KMS-11 (cell line): ENCODE results near the gene PTPN4.

Experiments
- H2AFZ ChIP-seq: fragments of 200-600 bp; sonication (generic); 2 replicates; pipeline ENCODE4 v1.6.1; 2016; ENCODE audit warnings: antibody characterized with exemption, mixed run types, low read depth
- H3K27ac ChIP-seq: fragments of 200-600 bp; sonication (generic); 2 replicates; pipeline ENCODE4 v1.6.1; 2016; ENCODE audit warnings: mild to moderate bottlenecking, mixed run types
- H3K27me3 ChIP-seq: fragments of 200-600 bp; sonication (generic); 2 replicates; pipeline ENCODE4 v1.6.1; 2017; ENCODE audit warnings: mild to moderate bottlenecking, low read depth, mixed run types, moderate library complexity; ENCODE audit not compliant: insufficient read depth
- H3K36me3 ChIP-seq: fragments of 200-600 bp; sonication (generic); 2 replicates; pipeline ENCODE4 v1.6.1; 2017; ENCODE audit warnings: mild to moderate bottlenecking, mixed run types; ENCODE audit not compliant: insufficient read depth
- H3K4me1 ChIP-seq: fragments of 200-600 bp; sonication (generic); 2 replicates; pipeline ENCODE4 v1.6.1; 2016; ENCODE audit warnings: mild to moderate bottlenecking, low read depth, mixed run types; ENCODE audit not compliant: poor library complexity, severe bottlenecking
- H3K4me2 ChIP-seq: fragments of 200-600 bp; sonication (generic); 2 replicates; pipeline ENCODE4 v1.7.0; 2016; ENCODE audit warnings: mild to moderate bottlenecking, mixed run types
- H3K4me3 ChIP-seq: fragments of 200-600 bp; sonication (generic); IDR thresholded peaks from 2 replicates; pipeline ENCODE4 v1.6.1; 2017; ENCODE audit warnings: low read depth, low read length, mixed read lengths; ENCODE audit not compliant: insufficient read depth
- H3K79me2 ChIP-seq: fragments of 200-600 bp; sonication (generic); 2 replicates; pipeline ENCODE4 v1.6.1; 2016; ENCODE audit warnings: low read depth, mixed run types; ENCODE audit not compliant: insufficient read depth
- H3K9ac ChIP-seq: fragments of 200-600 bp; sonication (generic); 2 replicates; pipeline ENCODE4 v1.6.1; 2016; ENCODE audit warnings: mild to moderate bottlenecking, mixed run types
- H4K20me1 ChIP-seq: fragments of 200-600 bp; sonication (generic); 2 replicates; pipeline ENCODE4 v1.6.1; 2016; ENCODE audit warnings: mild to moderate bottlenecking, mixed run types; ENCODE audit not compliant: insufficient read depth
- CTCF ChIP-seq: fragments of 200-600 bp; sonication (generic); conservative IDR thresholded peaks from 2 replicates; pipeline ENCODE4 v1.6.1; 2017; ENCODE audit warnings: low read depth, mild to moderate bottlenecking, antibody characterized with exemption, low read length, moderate library complexity, mixed read lengths

PTPN4 gene

GRCh38 chr2:119818792-119819191 lies 59.1 kb downstream of the PTPN4 start:
- H3K27me3 ChIP-seq = no peaks in the 10 kb centered on the region
- H3K4me2 ChIP-seq = no peak overlapping the region
- H3K36me3 ChIP-seq = no peaks in the 10 kb centered on the region
- H3K9ac ChIP-seq = no peak overlapping the region
- 0 out of 2 replicates have a peak, but pooled peaks cover 12% of the 10 kb centered on the region for H3K79me2 ChIP-seq
- H4K20me1 ChIP-seq = no peaks in the 10 kb centered on the region
- no peaks in the 10 kb centered on the region for H3K4me1 ChIP-seq
- H3K27ac ChIP-seq = no peak overlapping the region
- H2AFZ ChIP-seq = no peak overlapping the region
- no peak for TF ChIP-seq CTCF
- no peak overlapping the region for H3K4me3 ChIP-seq

DNA sequence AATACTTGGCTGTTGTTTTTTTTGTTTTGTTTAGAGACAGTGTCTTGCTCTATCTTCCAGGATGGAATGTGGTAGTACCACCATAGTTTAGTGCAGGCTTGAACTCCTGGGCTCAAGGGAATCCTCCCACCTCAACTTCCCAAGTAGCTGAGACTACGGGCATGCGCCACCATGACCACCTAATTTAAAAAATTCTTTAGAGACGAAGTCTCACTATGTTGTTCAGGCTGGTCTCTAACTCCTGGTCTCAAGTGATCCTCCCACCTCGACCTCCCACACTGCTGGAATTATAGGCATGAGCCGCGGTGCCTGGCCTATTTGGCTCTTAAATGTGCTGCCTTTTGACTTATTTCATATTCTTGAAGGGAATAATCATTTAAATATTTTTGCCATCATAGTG lies 60.1 kb downstream of the PTPN4 start:
- Histone ChIP-seq H3K4me3 (no peak overlapping the region), H3K27me3 (no peaks in the 10 kb centered on the region), H3K4me1 (no peaks in the 10 kb centered on the region), H2AFZ (no peak overlapping the region), H3K79me2 (peaks cover 15% of the 10 kb centered on the region; the same call in 1 of the 2 replicates), H3K36me3 (no peaks in the 10 kb centered on the region), H3K9ac (no peak overlapping the region), H3K27ac (no peak overlapping the region), H3K4me2 (no peak overlapping the region), H4K20me1 (no peaks in the 10 kb centered on the region)
- TF ChIP-seq CTCF = no peak

DNA sequence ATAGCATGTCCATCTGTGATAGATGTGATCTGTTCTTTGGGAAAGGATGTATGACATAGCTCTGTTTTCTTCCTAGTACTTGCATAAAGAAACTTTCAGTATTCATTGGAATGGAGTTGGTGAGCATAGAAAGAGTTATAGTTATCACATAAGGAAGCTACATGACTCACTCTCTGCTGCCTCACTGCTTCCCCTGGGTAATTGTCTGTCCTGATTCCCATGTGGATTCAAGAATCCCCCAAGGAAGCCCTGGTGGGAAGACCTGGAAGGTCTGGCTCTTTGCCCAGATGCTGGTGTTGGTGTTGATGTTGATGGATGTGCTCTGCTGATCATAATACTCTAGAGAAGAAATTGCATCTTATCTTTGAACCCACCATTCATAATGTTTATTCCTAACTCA lies 60.6 kb downstream of the PTPN4 start:
- Histone ChIP-seq H3K27me3 (no peaks in the 10 kb centered on the region), H3K79me2 (peaks cover 15% of the 10 kb centered on the region; the same call in 1 of the 2 replicates), H3K36me3 (no peaks in the 10 kb centered on the region), H3K9ac (no peak overlapping the region), H3K4me2 (no peak overlapping the region), H3K27ac (no peak overlapping the region), H3K4me1 (no peaks in the 10 kb centered on the region), H4K20me1 (no peaks in the 10 kb centered on the region), H3K4me3 (no peak overlapping the region), H2AFZ (no peak overlapping the region)
- TF ChIP-seq CTCF = no peak

GRCh38 chr2:119821266-119821665 lies 61.5 kb downstream of the PTPN4 start:
- no peak overlapping the region for H3K9ac ChIP-seq
- no peak overlapping the region for H3K4me2 ChIP-seq
- H2AFZ ChIP-seq = no peak overlapping the region
- no peaks in the 10 kb centered on the region for H3K36me3 ChIP-seq
- H3K27me3 ChIP-seq = no peaks in the 10 kb centered on the region
- peaks cover 10% of the 10 kb centered on the region; the same call in 1 of the 2 replicates for H3K79me2 ChIP-seq
- no peak for TF ChIP-seq CTCF
- peaks cover 4% of the 10 kb centered on the region for H3K4me1 ChIP-seq
- no peaks in the 10 kb centered on the region for H4K20me1 ChIP-seq
- H3K4me3 ChIP-seq = no peak overlapping the region
- H3K27ac ChIP-seq = no peak overlapping the region
